ENCODE data around the gene PILRB. TPM values are rescaled to one million over a fixed set of nuclear protein-coding genes. Genes with fewer than 3 reads are reported as not detected.

Gene PILRB
- polyA plus RNA-seq, 3 donors = 36.0 to 58.2 (median 37.6) TPM

DNA sequence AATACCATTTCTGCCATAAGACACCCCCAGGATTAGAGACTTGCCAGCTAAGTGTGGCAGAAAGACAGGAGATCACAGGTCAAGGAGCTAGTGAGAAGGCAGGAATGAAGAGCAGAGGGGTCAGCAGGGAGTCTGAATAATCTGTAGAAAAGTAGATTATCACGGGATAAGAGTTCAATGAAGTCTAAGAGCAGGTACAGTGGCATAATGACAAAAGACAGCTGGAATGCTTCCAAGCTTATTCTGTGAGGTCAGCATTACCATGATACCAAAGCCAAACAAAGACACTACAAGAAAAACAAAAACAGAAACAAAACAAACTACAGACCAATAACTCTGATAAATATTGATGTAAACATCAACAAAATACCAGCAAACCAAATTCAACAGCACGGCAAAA, 36.2 kb downstream of the PILRB start:
- DNase-seq (ENCODE audit: extremely low read depth in 1 of 11, low read depth in 9 of 11, low spot score in 4 of 11) = no peak

GRCh38 chr7:100396421-100396982, 38.6 kb downstream of the PILRB start:
- DNase-seq (ENCODE audit: extremely low read depth in 1 of 11, low read depth in 9 of 11, low spot score in 4 of 11) = no peak

DNA sequence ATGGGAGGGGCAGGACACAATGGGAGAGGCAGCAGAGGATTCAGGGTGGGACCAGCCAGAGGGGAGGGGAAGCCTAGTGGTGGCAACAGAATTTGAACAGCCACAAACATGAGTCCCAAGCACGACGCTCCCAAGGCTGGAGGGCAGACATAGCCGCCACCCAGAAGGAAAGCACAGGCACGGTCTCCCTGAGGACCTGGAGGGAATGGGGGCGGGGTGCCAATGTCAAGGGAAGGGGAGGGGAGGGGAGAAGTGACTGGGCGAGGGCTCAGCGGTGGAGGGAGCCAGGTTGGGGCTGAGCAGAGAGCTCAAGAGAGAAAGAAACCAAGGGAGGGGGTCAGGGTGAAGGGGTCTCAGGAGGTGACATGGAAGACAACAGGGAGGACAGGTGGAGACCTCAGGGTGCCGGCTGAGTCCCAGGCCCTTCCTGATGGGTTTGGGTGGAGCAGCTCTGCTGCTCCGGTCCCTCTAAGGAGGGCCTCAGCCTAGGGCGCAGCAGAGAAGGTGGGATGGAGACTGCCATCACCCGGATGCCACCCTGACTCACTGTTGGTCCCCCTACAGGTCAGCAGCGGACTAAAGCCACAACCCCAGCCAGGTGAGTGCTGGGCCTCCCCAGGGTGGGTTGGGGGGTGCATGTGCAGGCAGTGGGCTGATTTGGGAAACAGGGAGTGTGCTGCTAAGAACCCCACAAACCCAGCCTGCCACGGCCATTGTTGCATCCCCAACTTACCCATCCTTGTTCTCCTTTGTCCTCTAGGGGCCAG, 39.6 kb downstream of the PILRB start:
- no peak for DNase-seq (ENCODE audit: extremely low read depth in 1 of 11, low read depth in 9 of 11, low spot score in 4 of 11)

GRCh38 chr7:100398239-100398638, 40.3 kb downstream of the PILRB start:
- no peak for DNase-seq (ENCODE audit: extremely low read depth in 1 of 11, low read depth in 9 of 11, low spot score in 4 of 11)

GRCh38 chr7:100400041-100400440, 42.1 kb downstream of the PILRB start:
- DNase-seq (ENCODE audit: extremely low read depth in 1 of 11, low read depth in 9 of 11, low spot score in 4 of 11) = no peak

DNA sequence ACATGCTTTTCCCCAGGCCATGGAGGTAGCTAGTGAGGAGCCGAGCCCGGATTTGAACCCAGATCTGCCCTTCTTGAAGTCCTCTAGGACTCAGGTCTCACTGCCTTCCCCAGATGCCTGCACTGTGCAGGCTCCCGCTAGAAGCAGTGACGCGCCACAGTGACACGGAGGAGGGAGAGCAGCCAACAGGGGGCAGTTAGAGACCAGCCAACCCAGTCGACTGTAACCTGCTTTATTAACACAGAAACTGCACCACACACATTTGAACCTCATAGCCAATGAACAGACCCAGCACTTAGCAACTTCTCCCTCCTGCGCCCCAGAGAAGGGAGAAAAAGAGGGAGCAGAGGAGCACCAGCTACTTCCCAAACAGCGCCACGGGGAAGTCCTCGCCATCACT, 42.7 kb downstream of the PILRB start:
- DNase-seq (ENCODE audit: extremely low read depth in 1 of 11, low read depth in 9 of 11, low spot score in 4 of 11) = peak in 9 of 11 donors; percentile 13 to 38 (median 32)

- no peak for DNase-seq (ENCODE audit: extremely low read depth in 1 of 11, low read depth in 9 of 11, low spot score in 4 of 11)
Observed at GRCh38 chr7:100401811-100402210, 43.9 kb downstream of the PILRB start.

DNA sequence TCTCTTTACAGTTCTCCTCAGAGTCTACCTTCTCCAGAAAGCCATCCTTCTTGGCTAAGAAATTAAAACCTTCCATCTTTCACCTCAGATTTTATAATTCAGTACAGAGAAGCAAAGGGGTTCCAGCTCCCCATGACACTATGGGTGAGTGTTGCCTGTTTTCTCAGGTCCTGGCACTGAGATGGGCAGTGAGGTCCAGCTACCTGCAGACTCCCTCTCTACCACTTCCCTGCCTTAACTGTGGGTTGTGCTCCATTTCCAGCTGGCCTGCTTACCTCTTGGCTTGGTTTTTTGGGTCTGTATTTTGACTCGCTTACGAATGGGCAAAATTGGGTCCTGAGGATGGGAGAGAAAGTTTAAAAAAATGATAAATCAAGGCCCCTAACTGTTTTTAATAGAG, 44.3 kb downstream of the PILRB start:
- DNase-seq (ENCODE audit: extremely low read depth in 1 of 11, low read depth in 9 of 11, low spot score in 4 of 11) = no peak

GRCh38 chr7:100406767-100407166, 48.9 kb downstream of the PILRB start:
- no peak for DNase-seq (ENCODE audit: extremely low read depth in 1 of 11, low read depth in 9 of 11, low spot score in 4 of 11)

DNA sequence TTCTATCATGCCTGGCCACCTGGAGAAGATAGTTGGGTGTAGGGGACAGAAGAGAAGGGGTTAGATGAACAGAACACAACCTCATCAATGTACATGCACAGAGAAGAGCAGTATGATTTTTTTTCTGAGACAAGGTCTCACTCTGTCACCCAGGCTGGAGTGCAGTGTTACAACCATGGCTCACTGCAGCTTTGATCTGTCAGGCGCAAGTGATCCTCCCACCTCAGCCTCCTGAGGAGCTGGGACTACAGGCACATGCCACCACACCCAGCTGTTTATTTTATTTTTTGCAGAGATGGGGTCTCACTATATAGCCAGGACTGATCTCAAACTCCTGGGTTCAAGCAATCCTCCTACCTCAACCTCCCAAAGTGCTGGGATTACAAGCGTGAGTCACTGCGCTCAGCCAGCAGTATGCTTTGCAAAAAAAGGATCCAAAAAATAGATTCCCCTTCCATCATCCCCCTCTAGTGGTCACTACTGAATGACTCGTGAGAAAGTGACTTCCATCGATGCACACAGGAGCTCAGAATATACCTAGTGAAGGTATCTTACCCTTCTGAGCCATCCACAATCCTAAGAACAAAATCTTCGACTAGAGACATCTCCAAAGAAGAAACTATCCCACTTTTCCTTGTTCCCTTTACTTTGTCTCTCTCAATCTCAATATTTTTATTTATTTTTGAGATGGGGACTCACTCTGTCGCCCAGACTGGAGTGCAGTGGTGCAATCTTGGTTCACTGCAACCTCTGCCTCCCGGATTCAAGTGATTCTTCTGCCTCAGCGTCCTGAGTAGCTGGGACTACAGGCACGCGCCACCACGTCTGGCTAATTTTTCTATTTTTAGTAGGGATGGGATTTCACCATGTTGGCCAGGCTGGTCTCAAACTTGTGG, 49.6 kb downstream of the PILRB start:
- peak in 6 of 11 donors; percentile 39 to 63 (median 44) for DNase-seq (ENCODE audit: extremely low read depth in 1 of 11, low read depth in 9 of 11, low spot score in 4 of 11)

DNA sequence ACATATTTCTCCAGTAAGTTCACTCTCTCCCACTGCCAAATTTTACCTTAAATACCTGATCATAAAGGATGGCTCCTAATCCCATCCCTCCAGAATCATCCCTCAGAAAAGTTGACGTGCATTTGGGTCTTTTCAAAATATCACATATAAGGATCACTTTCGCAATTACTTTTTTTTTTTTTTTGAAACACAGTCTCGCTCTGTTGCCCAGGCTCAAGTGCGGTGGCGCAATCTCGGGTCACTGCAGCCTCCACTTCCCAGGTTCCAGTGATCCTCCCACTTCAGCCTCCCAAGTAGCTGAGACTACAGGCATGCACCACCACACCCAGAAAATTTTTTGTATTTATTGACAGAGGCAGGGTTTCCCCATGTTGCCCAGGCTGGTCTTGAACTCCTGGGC, 53.2 kb downstream of the PILRB start:
- DNase-seq (ENCODE audit: extremely low read depth in 1 of 11, low read depth in 9 of 11, low spot score in 4 of 11) = no peak

DNA sequence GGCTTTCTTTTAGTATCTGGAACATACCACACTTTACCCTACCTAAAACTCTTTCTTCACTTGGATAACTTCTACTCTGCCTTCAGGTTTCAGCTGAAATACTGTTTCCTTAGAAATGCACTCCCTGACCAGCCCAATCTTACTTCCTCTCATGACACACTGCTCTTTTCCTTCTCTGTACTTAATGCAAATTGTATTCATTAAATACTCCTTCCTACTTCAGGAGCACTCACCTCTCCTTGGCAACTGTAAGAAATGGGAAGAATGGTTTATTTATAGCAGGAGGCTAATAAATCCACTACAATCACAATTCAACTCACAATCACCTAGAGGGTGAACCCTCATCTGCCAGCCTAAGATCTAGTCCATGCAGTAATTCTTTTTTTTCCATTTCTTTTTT, 55.4 kb downstream of the PILRB start:
- DNase-seq (ENCODE audit: extremely low read depth in 1 of 11, low read depth in 9 of 11, low spot score in 4 of 11) = no peak

DNA sequence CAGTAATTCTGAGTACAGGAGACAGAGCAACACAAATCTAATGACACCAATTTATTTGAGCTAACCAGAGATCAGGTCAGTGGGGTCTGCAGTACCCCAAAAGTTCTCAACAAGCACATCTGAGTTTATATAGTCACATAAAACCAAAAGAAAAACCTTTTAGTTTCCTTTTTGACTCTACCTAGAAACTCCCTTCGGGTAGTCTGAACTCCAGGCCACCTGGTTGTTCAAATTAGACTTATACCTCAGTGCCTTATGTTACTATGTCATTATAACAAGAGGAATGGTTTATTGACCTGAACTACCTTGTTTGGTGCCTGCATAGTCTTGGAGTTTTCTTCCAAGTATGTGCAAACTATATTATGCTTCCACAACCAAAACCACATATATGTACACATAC, 56.0 kb downstream of the PILRB start:
- DNase-seq (ENCODE audit: extremely low read depth in 1 of 11, low read depth in 9 of 11, low spot score in 4 of 11) = no peak

DNA sequence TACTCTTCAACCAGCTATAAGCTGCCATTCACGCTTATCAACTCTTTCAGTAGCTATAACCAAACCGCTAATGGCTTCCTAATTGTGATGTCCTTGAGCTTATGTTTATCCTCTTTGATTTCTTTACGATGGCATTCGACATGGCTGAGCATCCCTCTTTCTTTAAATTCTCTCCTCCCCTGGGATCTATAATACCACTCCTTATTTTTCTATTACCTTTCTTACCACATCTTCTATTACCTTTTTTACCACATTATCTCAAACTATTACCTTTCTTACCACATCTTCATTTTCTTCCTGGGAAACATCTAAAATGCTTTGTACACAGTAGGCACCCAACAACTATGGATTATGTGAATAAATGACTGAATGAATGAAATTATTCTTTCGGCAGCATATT, 57.5 kb downstream of the PILRB start:
- no peak for DNase-seq (ENCODE audit: extremely low read depth in 1 of 11, low read depth in 9 of 11, low spot score in 4 of 11)

Other genes with a start within 250 kb of the PILRB start
- 10 to 100 TPM; 65.4 to 69.4 (median 69.1) TPM for gene TAF6, start 238.8 kb upstream of the PILRB start, polyA plus RNA-seq (ENCODE audit: insufficient read length in 3 of 3)
- 10 to 100 TPM; 40.1 to 47.0 (median 41.5) TPM for gene CNPY4, start 238.5 kb upstream of the PILRB start, polyA plus RNA-seq (ENCODE audit: insufficient read length in 3 of 3)
- gene MBLAC1, start 231.2 kb upstream of the PILRB start, polyA plus RNA-seq (ENCODE audit: insufficient read length in 3 of 3) = 1 to 10 TPM in 2 of 3 donors, under 1 TPM in 1; 0.79 to 1.9 (median 1.8) TPM
- 100 to 1,000 TPM in 2 of 3 donors, 10 to 100 TPM in 1; 95.3 to 118 (median 116) TPM for gene LAMTOR4, start 209.2 kb upstream of the PILRB start, polyA plus RNA-seq (ENCODE audit: insufficient read length in 3 of 3)
- gene TRAPPC14, start 199.4 kb upstream of the PILRB start, polyA plus RNA-seq (ENCODE audit: insufficient read length in 3 of 3) = 10 to 100 TPM; 16.9 to 26.3 (median 21.5) TPM
- gene GAL3ST4, start 189.5 kb upstream of the PILRB start, polyA plus RNA-seq (ENCODE audit: insufficient read length in 3 of 3) = 1 to 10 TPM; 4.6 to 6.8 (median 6.2) TPM
- gene GPC2, start 180.7 kb upstream of the PILRB start, polyA plus RNA-seq (ENCODE audit: insufficient read length in 3 of 3) = 10 to 100 TPM in 2 of 3 donors, 1 to 10 TPM in 1; 9.4 to 14.5 (median 14.0) TPM
- gene STAG3, start 180.2 kb upstream of the PILRB start, polyA plus RNA-seq (ENCODE audit: insufficient read length in 3 of 3) = 10 to 100 TPM; 13.2 to 33.8 (median 15.3) TPM
- gene PVRIG, start 138.2 kb upstream of the PILRB start, polyA plus RNA-seq (ENCODE audit: insufficient read length in 3 of 3) = 1 to 10 TPM; 2.2 to 6.6 (median 5.2) TPM
- gene SPDYE3, start 50.4 kb upstream of the PILRB start, polyA plus RNA-seq (ENCODE audit: insufficient read length in 3 of 3) = 1 to 10 TPM; 6.8 to 9.0 (median 8.0) TPM
- 1 to 10 TPM; 4.7 to 8.0 (median 6.6) TPM for gene PILRA, start 15.4 kb downstream of the PILRB start, polyA plus RNA-seq (ENCODE audit: insufficient read length in 3 of 3)
- gene ZCWPW1, start 70.6 kb downstream of the PILRB start, polyA plus RNA-seq (ENCODE audit: insufficient read length in 3 of 3) = 1 to 10 TPM; 4.7 to 7.5 (median 5.9) TPM
- gene MEPCE, start 71.7 kb downstream of the PILRB start, polyA plus RNA-seq (ENCODE audit: insufficient read length in 3 of 3) = 10 to 100 TPM; 50.6 to 65.3 (median 54.1) TPM
- gene PPP1R35, start 78.4 kb downstream of the PILRB start, polyA plus RNA-seq (ENCODE audit: insufficient read length in 3 of 3) = 10 to 100 TPM; 14.8 to 20.9 (median 19.5) TPM
- gene SPACDR, start 106.1 kb downstream of the PILRB start, polyA plus RNA-seq (ENCODE audit: insufficient read length in 3 of 3) = 1 to 10 TPM in 2 of 3 donors, under 1 TPM in 1; 0.99 to 2.0 (median 1.4) TPM
- 10 to 100 TPM; 30.9 to 52.8 (median 49.4) TPM for gene TSC22D4, start 121.1 kb downstream of the PILRB start, polyA plus RNA-seq (ENCODE audit: insufficient read length in 3 of 3)
- 1 to 10 TPM; 1.6 to 2.9 (median 2.4) TPM for gene NYAP1, start 125.8 kb downstream of the PILRB start, polyA plus RNA-seq (ENCODE audit: insufficient read length in 3 of 3)
- gene AGFG2, start 181.1 kb downstream of the PILRB start, polyA plus RNA-seq (ENCODE audit: insufficient read length in 3 of 3) = 10 to 100 TPM in 2 of 3 donors, 1 to 10 TPM in 1; 9.2 to 13.6 (median 13.1) TPM
- gene SAP25, start 215.8 kb downstream of the PILRB start, polyA plus RNA-seq (ENCODE audit: insufficient read length in 3 of 3) = 1 to 10 TPM; 4.6 to 9.9 (median 7.5) TPM
- 10 to 100 TPM; 28.7 to 56.4 (median 46.5) TPM for gene LRCH4, start 228.0 kb downstream of the PILRB start, polyA plus RNA-seq (ENCODE audit: insufficient read length in 3 of 3)
- 1 to 10 TPM; 1.7 to 2.5 (median 1.7) TPM for gene FBXO24, start 228.2 kb downstream of the PILRB start, polyA plus RNA-seq (ENCODE audit: insufficient read length in 3 of 3)
- gene PCOLCE, start 244.2 kb downstream of the PILRB start, polyA plus RNA-seq (ENCODE audit: insufficient read length in 3 of 3) = 100 to 1,000 TPM in 2 of 3 donors, 10 to 100 TPM in 1; 92.2 to 146 (median 141) TPM